A549 (cell line): ENCODE results near the gene RERE. TPM values are rescaled to one million over a fixed set of nuclear protein-coding genes. Genes with fewer than 3 reads are reported as not detected.

ENCODE experiments used
- ATAC-seq, 2 experiments: fragments of 200-7000 bp in 1 of 2; fragments of >200 bp in 1 of 2; cut with Nextera tagmentation in 1 of 2; cut with Tn5 transposase in 1 of 2; 3 replicates each; pipeline versions ENCODE4 v1.8.0 to v1.9.1; 2018 to 2020; ENCODE audit warnings: mild to moderate bottlenecking in 1 of 2, moderate library complexity in 1 of 2
- CTCF ChIA-PET: fragments of 300-600 bp; sonication (Branson Sonifier 250); formaldehyde crosslinking; extraction: SDS; loops from one replicate; lab custom pipeline; 2021; ENCODE audit warnings: antibody characterized with exemption, inconsistent platforms; lab: Yijun Ruan, JAX
- POLR2A ChIA-PET: fragments of 350-600 bp; formaldehyde crosslinking; extraction: SDS; loops from one replicate; lab custom pipeline; 2021; ENCODE audit warnings: antibody characterized with exemption, inconsistent platforms; lab: Yijun Ruan, JAX
- DNase-seq, 2 experiments: peaks; one replicate each; pipeline versions ENCODE4 v3.0.0 to v3.0.0-alpha.2; 2011 to 2016; ENCODE audit warnings: low read depth in 1 of 2, low spot score in 1 of 2
- FAIRE-seq: peaks from 2 replicates; lab custom pipeline; 2011; peaks lifted over from hg19 to GRCh38; lab: Jason Lieb, UNC
- H3K27ac ChIP-seq, 2 experiments: fragments of >200 bp; sonication (Bioruptor Twin); formaldehyde crosslinking; 3 replicates each; pipeline ENCODE4 v1.5.1; 2016 to 2017
- H3K4me1 ChIP-seq: fragments of >200 bp; sonication (Bioruptor Twin); formaldehyde crosslinking; 3 replicates; pipeline ENCODE4 v1.6.1; 2016
- H3K4me2 ChIP-seq: fragments of >200 bp; sonication (Bioruptor Twin); formaldehyde crosslinking; 3 replicates; pipeline ENCODE4 v1.6.1; 2016
- H3K4me3 ChIP-seq: fragments of >200 bp; sonication (Bioruptor Twin); formaldehyde crosslinking; 3 replicates; pipeline ENCODE4 v1.5.1; 2016
- H3K9me3 ChIP-seq: fragments of >200 bp; sonication (Bioruptor Twin); formaldehyde crosslinking; 3 replicates; pipeline ENCODE4 v1.6.1; 2016
- BCL3 ChIP-seq: fragments of >200 bp; sonication (Bioruptor Twin); formaldehyde crosslinking; IDR thresholded peaks from 3 replicates; pipeline ENCODE4 v1.6.1; 2016
- CBX8 ChIP-seq: fragments of 200-600 bp; sonication (generic); IDR thresholded peaks from 2 replicates; pipeline ENCODE4 v1.6.1; 2016
- CTCF ChIP-seq: fragments of >200 bp; sonication (Bioruptor Twin); formaldehyde crosslinking; IDR thresholded peaks from 3 replicates; pipeline ENCODE4 v1.5.1; 2016
- E2F6 ChIP-seq: IDR thresholded peaks from 2 replicates; pipeline ENCODE4 v1.6.1; 2012; ENCODE audit warnings: low read depth, borderline replicate concordance
- EHF ChIP-seq: fragments of 250-450 bp; sonication (Bioruptor Pico); IDR thresholded peaks from 2 replicates; pipeline ENCODE4 v1.5.0; 2020; ENCODE audit warnings: mild to moderate bottlenecking
- EP300 ChIP-seq, 2 experiments: fragments of >200 bp; sonication (Bioruptor Twin); formaldehyde crosslinking; IDR thresholded peaks; 2 replicates in 1 of 2; 3 replicates in 1 of 2; pipeline ENCODE4 v1.6.1; 2016 to 2017
- FOXS1 ChIP-seq: fragments of 250-450 bp; sonication (Bioruptor Pico); IDR thresholded peaks from 2 replicates; pipeline ENCODE4 v1.5.0; 2020; ENCODE audit warnings: mild to moderate bottlenecking, moderate library complexity
- HMGXB4 ChIP-seq: fragments of 250-450 bp; sonication (Bioruptor Pico); IDR thresholded peaks from 2 replicates; pipeline ENCODE4 v1.5.0; 2021; ENCODE audit warnings: mild to moderate bottlenecking, moderate library complexity, borderline replicate concordance
- HOXB13 ChIP-seq: fragments of 250-450 bp; sonication (Bioruptor Pico); IDR thresholded peaks from 2 replicates; pipeline ENCODE4 v1.5.0; 2020; ENCODE audit warnings: low read depth, mild to moderate bottlenecking, moderate library complexity
- HOXB5 ChIP-seq: fragments of 250-450 bp; sonication (Bioruptor Pico); IDR thresholded peaks from 2 replicates; pipeline ENCODE4 v1.5.0; 2020; ENCODE audit warnings: mild to moderate bottlenecking, moderate library complexity
- MAX ChIP-seq: IDR thresholded peaks from 2 replicates; pipeline ENCODE4 v1.6.1; 2012
- MYC ChIP-seq: IDR thresholded peaks from 2 replicates; pipeline ENCODE4 v1.6.1; 2012; ENCODE audit warnings: mild to moderate bottlenecking, inconsistent platforms, low read length, improper control_type of control experiment, borderline replicate concordance
- NR3C1 ChIP-seq: fragments of >200 bp; sonication (Bioruptor Twin); formaldehyde crosslinking; IDR thresholded peaks from 3 replicates; pipeline ENCODE4 v1.6.1; 2017
- PBX3 ChIP-seq: IDR thresholded peaks from 2 replicates; pipeline ENCODE4 v1.6.1; 2012
- POLR2A ChIP-seq: IDR thresholded peaks from 2 replicates; pipeline ENCODE4 v1.6.1; 2012; ENCODE audit warnings: mild to moderate bottlenecking, low read length
- RAD21 ChIP-seq, 2 experiments: fragments of >200 bp in 1 of 2; sonication (Bioruptor Twin) in 1 of 2; formaldehyde crosslinking in 1 of 2; IDR thresholded peaks in 1 of 2; conservative IDR thresholded peaks in 1 of 2; 2 replicates in 1 of 2; 3 replicates in 1 of 2; pipeline ENCODE4 v1.6.1; 2012 to 2018; ENCODE audit warnings: inconsistent platforms in 1 of 2
- SMC3 ChIP-seq: fragments of >200 bp; sonication (Bioruptor Twin); formaldehyde crosslinking; IDR thresholded peaks from 3 replicates; pipeline ENCODE4 v1.6.1; 2018; ENCODE audit warnings: inconsistent platforms
- TP53 ChIP-seq: fragments of 250-450 bp; sonication (Bioruptor Pico); IDR thresholded peaks from 2 replicates; pipeline ENCODE4 v1.5.0; 2021; ENCODE audit warnings: mild to moderate bottlenecking, moderate library complexity
- ZC3H11A ChIP-seq: fragments of 450-650 bp; IDR thresholded peaks from 2 replicates; pipeline ENCODE4 v1.6.1; 2014; ENCODE audit warnings: antibody characterized with exemption, mild to moderate bottlenecking
- ZSCAN20 ChIP-seq: fragments of 250-450 bp; sonication (Bioruptor Pico); IDR thresholded peaks from 2 replicates; pipeline ENCODE4 v1.8.0; 2022; ENCODE audit warnings: mild to moderate bottlenecking, moderate library complexity
- WGBS: methylation state at CpG from one replicate; pipeline ENCODE4 v1.1.6; 2017; ENCODE audit errors: missing lambda C conversion rate; 5-methylcytosine and 5-hydroxymethylcytosine counted together
- polyA plus RNA-seq, 4 experiments: library from polyadenylated mRNA; depleted of rRNA in 3 of 4; stranded (reverse); fragments of >200 nt; fragmentation: RNase III in 1 of 4; extraction: RNeasy Plus Mini Kit Qiagen cat#74134 plus additional on column Dnase treatment in 1 of 4; gene quantifications; 2 replicates in 3 of 4; 3 replicates in 1 of 4; pipeline ENCODE4 v1.2.3, GENCODE V29; 2011 to 2017

RERE gene
- polyA plus RNA-seq, 2 of the 4 experiments (the other 2 are of a cell fraction), result 12.6 to 28.6 TPM

GRCh38 chr1:8851060-8851459 is 33.6 kb upstream of the RERE start:
- Histone ChIP-seq H3K4me1 (peaks cover 4% of the 10 kb centered on the region; the same call in 1 of the 3 replicates), H3K9me3 (no peaks in the 10 kb centered on the region), H3K4me3 (no peak overlapping the region), H3K4me2 (no peak overlapping the region), H3K27ac (no peak overlapping the region)
- FAIRE-seq, result no peak
- no peak for DNase-seq
- POLR2A ChIA-PET, result no interaction called here
- no peak for ATAC-seq
- TF ChIP-seq NR3C1 (no peak), EHF (CRISPR knock-in tag) (no peak), EP300 (IDR thresholded peaks at IDR 0.05) (no peak), MYC (no peak), HOXB13 (CRISPR knock-in tag) (no peak), MAX (no peak), FOXS1 (CRISPR knock-in tag) (no peak)
- CTCF ChIA-PET, result interaction anchor here (0.6 to 7.7 kb wide), 2 partner anchors 9 to 170 kb away, joined by 3 to 87 read pairs; no protein-coding TSS in a partner anchor
- 83% methylated on average over 5 of the region's 5 CpGs for WGBS

- TF ChIP-seq SMC3 (peak; percentile 82), POLR2A (no peak), RAD21 (conservative IDR thresholded peaks at IDR 0.05 in 1 of 2, IDR thresholded peaks at IDR 0.05 in 1 of 2) (peak; percentile 75 to 84), ZC3H11A (peak; percentile 33), E2F6 (no peak), CTCF (peak; percentile 83)
- 53% methylated on average over 17 of the region's 19 CpGs for WGBS
- Histone ChIP-seq H3K27ac (peak overlapping the region in 1 of 2 experiments; percentile 52; a peak in 2 of 6 replicates), H3K4me3 (no peak overlapping the region), H3K4me2 (peak overlapping the region; percentile 40; the same call in 2 of the 3 replicates), H3K9me3 (no peaks in the 10 kb centered on the region), H3K4me1 (peaks cover 4% of the 10 kb centered on the region; the same call in 1 of the 3 replicates)
- ChIA-PET CTCF (interaction anchor here (0.6 to 7.7 kb wide), 58 partner anchors 10 to 891 kb away, joined by 3 to 87 read pairs (median 4); partner anchors contain the start of gene RERE), POLR2A (interaction anchor here (0.6 to 1.4 kb wide), 4 partner anchors 8 to 36 kb away, joined by 3 to 7 read pairs (median 3); no protein-coding TSS in a partner anchor)
- DNase-seq (peak; percentile 66 to 80), FAIRE-seq (no peak), ATAC-seq (peak; percentile 83 to 92)
These were observed 31.4 kb upstream of the RERE start for GRCh38 chr1:8848663-8849386.

GRCh38 chr1:8847990-8848389 is 30.6 kb upstream of the RERE start:
- H3K9me3 ChIP-seq, result no peaks in the 10 kb centered on the region; the same call in 2 of the 3 replicates
- WGBS, result 56% methylated on average over 3 of the region's 5 CpGs
- ATAC-seq (no peak), FAIRE-seq (no peak), DNase-seq (no peak)
- no peak overlapping the region for H3K4me2 ChIP-seq
- CTCF ChIA-PET, result interaction anchor here (0.8 to 7.7 kb wide), 27 partner anchors 9 to 872 kb away, joined by 3 to 87 read pairs (median 5); no protein-coding TSS in a partner anchor
- no peak overlapping the region for H3K4me3 ChIP-seq
- no peak overlapping the region for H3K27ac ChIP-seq
- TF ChIP-seq HOXB5 (CRISPR knock-in tag) (no peak), PBX3 (no peak), TP53 (CRISPR knock-in tag) (no peak), BCL3 (no peak), HMGXB4 (no peak), CBX8 (no peak), ZSCAN20 (CRISPR knock-in tag) (no peak)
- TF ChIP-seq, all 56 proteins: peak for 0
- POLR2A ChIA-PET, result interaction anchor here (0.6 to 1.4 kb wide), 2 partner anchors 9 to 35 kb away, joined by 3 to 7 read pairs; no protein-coding TSS in a partner anchor
- H3K4me1 ChIP-seq, result peaks cover 4% of the 10 kb centered on the region; the same call in 1 of the 3 replicates
